Transverse colon (tissue), 3 donors: Measurements from ENCODE around the gene CS.

Experiments used
- CTCF ChIP-seq, 5 experiments: fragments of 200-600 bp in 3 of 5; fragments of 450-650 bp in 2 of 5; sonication (generic) in 3 of 5; IDR thresholded peaks; 1 replicate in 2 of 5; 2 replicates in 3 of 5; pipeline ENCODE4 v1.5.1; 2016 to 2017; ENCODE audit warnings: antibody characterized with exemption in 5 of 5, inconsistent platforms in 3 of 5, mild to moderate bottlenecking in 2 of 5, moderate library complexity in 1 of 5
- EP300 ChIP-seq: sonication (generic); formaldehyde crosslinking; IDR thresholded peaks from one replicate; pipeline ENCODE4 v1.6.1; 2017; ENCODE audit warnings: antibody characterized with exemption, low read depth
- POLR2A ChIP-seq: fragments of 450-650 bp; IDR thresholded peaks from one replicate; pipeline ENCODE4 v1.6.1; 2016; ENCODE audit warnings: antibody characterized with exemption, mild to moderate bottlenecking, moderate library complexity

DNA sequence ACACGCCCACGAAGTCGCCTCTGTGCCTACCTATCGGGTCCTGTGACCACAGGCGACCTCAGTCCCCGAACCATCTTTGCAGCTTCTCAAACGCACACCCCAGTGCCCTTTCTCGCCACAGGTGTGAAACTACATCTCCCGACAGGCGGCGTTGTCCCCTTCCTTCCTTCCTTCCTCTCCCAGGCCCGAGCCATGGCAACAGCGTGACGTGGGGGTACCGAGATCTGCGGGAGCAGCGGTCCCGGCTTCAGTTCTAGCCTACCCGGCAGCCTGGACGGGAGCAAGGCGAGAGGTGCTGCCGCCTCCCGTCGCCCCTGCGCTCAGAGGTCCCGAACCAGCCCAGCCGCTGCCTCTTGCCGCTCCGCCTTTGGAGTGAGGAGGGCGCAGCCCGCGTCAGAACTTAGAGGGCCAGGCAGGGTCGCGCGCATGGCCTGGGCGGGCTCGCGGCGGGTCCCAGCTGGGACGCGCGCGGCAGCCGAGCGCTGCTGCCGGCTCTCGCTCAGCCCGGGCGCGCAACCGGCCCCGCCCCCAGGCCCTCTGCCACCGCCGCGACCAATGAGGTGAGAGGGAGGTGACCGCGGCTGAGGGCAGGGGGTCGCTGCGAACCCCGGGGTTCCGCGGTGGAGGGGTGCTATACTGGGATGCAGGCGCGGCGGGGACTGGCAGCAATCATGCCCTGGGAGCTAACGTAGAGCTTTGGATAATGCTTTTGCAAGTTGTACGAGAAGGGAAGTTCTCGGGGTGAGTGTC lies 33.3 kb downstream of the CS start, which contains the start of gene COQ10A:
- TF ChIP-seq CTCF (IDR thresholded peaks at IDR 0.05), result peak; percentile 66 to 91 (median 74)
- TF ChIP-seq POLR2A, result peak; percentile 81
- no peak for TF ChIP-seq EP300
